VCaP (cell line): ENCODE results near the gene RNF187.
"Not testable (repeated sequence)": the region's sequence is repeated elsewhere in the genome, so short reads cannot be mapped to it uniquely, and the experiment has no call there.

Source experiments
- H3K27ac ChIP-seq: fragments of 450-650 bp; 2 replicates; pipeline ENCODE4 v1.5.1; 2017
- TF ChIP-seq, protein P1 (sequence below): fragments of 450-650 bp; conservative IDR thresholded peaks from 2 replicates; pipeline ENCODE4 v1.5.1; 2017; ENCODE audit warnings: mild to moderate bottlenecking, moderate library complexity

The RNF187 gene

DNA sequence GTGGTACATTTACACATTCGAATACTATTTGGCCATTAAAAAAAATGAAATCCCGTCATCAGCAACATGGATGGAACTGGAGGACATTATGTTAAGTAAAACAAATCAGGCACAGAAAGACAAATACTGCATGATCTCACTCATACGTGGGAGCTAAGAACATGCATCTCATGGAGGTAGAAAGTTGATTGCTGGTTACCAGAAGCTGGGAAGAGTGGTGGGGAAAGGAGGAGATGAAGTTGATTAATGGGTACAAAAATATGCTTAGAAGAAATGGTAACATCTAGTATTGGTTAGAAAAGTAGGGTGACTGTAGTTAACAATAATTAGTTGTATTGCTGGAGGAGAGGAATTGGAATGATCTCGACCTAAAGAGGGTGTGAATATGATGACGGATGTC lies 24.6 kb upstream of the RNF187 start:
- no peak overlapping the region for H3K27ac ChIP-seq
- TF ChIP-seq, protein P1, sequence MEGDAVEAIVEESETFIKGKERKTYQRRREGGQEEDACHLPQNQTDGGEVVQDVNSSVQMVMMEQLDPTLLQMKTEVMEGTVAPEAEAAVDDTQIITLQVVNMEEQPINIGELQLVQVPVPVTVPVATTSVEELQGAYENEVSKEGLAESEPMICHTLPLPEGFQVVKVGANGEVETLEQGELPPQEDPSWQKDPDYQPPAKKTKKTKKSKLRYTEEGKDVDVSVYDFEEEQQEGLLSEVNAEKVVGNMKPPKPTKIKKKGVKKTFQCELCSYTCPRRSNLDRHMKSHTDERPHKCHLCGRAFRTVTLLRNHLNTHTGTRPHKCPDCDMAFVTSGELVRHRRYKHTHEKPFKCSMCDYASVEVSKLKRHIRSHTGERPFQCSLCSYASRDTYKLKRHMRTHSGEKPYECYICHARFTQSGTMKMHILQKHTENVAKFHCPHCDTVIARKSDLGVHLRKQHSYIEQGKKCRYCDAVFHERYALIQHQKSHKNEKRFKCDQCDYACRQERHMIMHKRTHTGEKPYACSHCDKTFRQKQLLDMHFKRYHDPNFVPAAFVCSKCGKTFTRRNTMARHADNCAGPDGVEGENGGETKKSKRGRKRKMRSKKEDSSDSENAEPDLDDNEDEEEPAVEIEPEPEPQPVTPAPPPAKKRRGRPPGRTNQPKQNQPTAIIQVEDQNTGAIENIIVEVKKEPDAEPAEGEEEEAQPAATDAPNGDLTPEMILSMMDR = no peak

DNA sequence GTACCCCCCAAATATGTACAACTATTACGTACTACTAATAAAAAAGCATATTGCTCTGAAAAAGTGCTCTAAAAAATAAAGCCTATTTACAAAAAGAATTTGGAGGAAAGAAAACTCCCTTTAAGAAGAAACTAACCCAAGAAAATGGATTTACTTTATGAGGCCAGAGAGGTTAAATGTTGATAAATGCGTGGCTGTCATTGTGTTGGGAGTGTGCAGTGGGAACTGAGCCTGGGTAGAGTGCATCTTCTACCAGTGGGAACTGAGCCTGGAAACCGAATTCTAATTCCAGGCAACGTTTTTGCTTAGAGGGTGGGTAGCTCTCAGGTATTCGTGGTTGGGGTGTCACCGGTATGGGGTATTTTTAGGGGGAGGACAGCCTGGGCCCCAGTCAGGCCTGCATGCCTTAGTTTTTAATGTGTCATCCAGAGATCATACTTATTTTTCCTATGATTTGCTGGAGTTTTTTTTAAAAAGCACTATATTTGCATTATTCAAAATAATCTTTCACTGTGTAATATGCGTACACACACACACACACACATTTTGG lies 24.1 kb upstream of the RNF187 start:
- TF ChIP-seq, protein P1 = no peak
- H3K27ac ChIP-seq = no peak overlapping the region

DNA sequence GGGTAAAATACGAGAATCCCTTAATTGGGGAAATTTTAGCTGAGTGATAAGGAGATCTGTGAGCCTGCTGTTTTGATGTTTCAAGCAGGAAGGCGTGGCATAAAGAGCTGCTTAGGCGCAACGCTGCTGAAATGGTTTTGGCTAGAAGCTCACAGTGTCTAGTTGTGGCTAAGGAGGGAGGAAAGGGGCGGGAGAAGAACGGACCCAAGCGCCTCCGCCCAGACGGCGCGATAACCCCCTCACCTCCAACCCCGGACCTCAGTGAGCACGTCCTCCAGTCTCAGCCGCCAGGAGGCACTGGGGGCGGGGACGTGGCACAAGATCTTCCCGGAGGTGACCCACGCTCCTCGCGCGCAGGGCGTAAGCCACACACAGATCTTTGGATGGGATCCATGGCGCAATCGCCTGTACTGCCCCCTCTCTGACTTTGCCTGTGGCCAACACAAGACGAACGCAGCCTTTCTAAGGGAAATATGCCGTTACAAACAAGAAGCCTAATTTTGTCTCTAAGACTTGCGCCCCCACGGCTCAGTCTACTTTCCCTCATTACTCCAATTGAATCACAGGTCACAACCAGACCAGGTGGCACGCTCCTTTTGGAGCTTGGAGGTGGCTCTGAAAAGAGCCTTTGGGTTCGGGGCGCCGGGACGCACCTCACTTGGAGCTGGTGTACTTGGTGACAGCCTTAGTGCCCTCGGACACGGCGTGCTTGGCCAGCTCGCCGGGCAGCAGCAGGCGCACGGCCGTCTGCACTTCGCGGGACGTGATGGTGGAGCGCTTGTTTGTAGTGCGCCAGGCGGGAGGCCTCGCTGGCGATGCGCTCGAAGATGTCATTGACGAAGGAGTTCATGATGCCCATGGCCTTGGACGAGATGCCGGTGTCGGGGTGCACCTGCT lies 23.4 kb upstream of the RNF187 start:
- TF ChIP-seq, protein P1 = no peak
- no peak overlapping the region for H3K27ac ChIP-seq

DNA sequence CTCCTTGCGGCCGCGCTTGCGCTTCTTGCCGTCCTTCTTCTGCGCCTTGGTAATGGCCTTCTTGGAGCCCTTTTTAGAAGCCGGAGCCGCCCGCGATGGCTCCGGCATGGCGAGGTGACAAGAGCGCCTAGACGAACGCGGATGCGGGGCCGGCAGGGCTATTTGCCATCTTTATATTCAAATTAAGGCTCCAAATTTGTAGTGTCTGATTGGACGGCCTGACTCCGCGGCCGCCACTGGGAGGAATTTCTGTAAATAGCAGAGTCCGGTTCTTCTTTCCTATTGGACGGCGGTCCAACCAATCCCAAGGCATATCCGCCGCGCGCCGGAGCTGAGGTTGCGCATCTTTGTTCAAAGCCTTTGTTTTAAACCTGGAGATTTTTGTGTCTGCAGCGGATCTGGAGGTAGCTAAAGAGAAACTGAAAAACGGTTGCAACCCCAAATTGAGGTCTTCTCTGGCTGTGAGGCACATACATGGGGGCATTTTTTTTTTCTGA lies 22.6 kb upstream of the RNF187 start:
- TF ChIP-seq, protein P1 = no peak
- H3K27ac ChIP-seq = no peak overlapping the region

DNA sequence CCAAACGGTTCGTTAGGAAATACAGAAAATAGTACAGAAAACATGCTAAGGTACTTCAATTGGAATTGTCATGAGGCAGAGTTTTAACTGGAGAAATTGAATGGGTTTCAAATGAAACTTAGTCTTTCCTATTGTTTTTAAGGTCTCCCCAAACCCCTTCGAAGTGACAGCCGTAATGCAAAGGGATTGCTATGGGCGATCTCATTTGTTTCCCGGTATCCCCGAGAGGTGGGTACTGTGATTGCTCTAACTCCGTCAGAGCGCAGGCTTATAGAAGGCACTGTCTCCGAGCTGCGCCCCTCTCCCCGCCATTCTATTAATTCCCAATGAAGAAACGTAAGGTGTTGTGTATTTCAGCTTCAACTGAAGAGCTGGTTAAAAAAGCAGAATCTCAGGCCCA lies 22.0 kb upstream of the RNF187 start:
- TF ChIP-seq, protein P1 = no peak
- H3K27ac ChIP-seq = no peak overlapping the region

DNA sequence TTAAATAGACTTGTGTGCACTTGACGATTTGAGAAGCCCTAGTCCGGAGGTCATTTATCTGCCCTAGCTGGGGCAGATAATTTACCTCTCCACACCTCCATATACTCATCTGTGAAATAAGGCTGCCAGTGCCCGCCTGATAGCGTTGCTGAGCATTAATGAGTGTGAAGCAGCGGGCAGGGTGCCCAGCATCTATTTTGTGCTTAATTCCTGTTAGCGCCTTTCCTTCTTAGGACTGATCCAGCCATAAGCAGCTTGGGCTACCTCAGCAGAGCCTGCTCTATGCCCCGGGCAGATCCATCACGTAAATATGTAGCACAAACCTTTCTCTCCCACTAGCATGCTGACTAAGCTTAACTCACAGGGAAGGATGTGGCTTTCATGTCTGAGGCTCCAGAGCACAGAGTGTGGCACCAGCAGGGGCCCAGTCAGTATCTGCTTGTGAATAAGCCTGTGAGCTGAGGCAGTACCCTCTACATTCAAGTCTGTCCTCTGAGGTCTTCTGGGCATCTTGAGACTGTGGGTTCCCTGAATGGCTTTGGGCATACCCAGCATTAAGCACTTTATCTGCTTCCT lies 21.5 kb upstream of the RNF187 start:
- H3K27ac ChIP-seq = no peak overlapping the region
- TF ChIP-seq, protein P1 = no peak

DNA sequence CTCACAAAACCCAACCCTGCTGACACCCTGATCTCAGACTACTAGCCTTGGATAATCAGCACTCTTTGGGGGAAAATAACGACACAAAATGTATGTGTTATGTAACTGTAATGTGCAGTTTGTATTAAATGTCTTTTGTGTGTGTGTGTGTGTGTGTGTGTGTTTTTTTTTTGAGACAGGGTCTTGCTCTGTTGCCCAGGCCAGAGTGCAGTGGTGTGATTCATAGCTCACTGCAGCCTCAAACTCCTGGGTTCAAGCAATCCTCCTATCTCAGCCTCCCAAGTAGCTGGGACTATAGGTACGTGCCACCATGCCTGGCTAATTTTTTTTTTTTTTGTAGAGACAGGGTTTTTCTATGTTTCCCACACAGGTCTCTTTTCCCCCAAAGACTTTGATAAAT lies 19.0 kb upstream of the RNF187 start:
- not testable (repeated sequence) for H3K27ac ChIP-seq
